ENCODE data around the gene MANBA.

Gene MANBA

GRCh38 chr4:102586002-102586643, 174.6 kb downstream of the MANBA start:
- DNase-seq: no peak

- no peak for DNase-seq
These were observed 175.4 kb downstream of the MANBA start for GRCh38 chr4:102585329-102585728.

- DNase-seq: no peak
These were observed 176.7 kb downstream of the MANBA start for GRCh38 chr4:102584091-102584490.
